HG03575 (cell line): ENCODE measurements around the gene NFYB.
"Not testable (repeated sequence)": the region's sequence is repeated elsewhere in the genome, so short reads cannot be mapped to it uniquely, and the experiment has no call there.

Experiments
- ATAC-seq: cut with Tn5 transposase; IDR thresholded peaks from one replicate; pipeline ENCODE4 v1.9.1; 2021; ENCODE audit not compliant: unreplicated experiment, insufficient number of reproducible peaks, low FRiP score; ENCODE audit errors: extremely low read depth

The NFYB gene

GRCh38 chr12:104164634-104165033 is 26.6 kb upstream of the NFYB start:
- ATAC-seq = no peak

- ATAC-seq = no peak
Measured at GRCh38 chr12:104163631-104164030, 25.6 kb upstream of the NFYB start.

GRCh38 chr12:104163028-104163427 is 25.0 kb upstream of the NFYB start:
- not testable (repeated sequence) for ATAC-seq

GRCh38 chr12:104155711-104156555 is 17.9 kb upstream of the NFYB start:
- ATAC-seq = no peak

GRCh38 chr12:104154806-104155205 is 16.8 kb upstream of the NFYB start:
- no peak for ATAC-seq

- ATAC-seq = no peak
Measured at GRCh38 chr12:104154286-104154685, 16.3 kb upstream of the NFYB start.

- no peak for ATAC-seq
Measured at GRCh38 chr12:104152685-104153241, 14.8 kb upstream of the NFYB start.

- ATAC-seq = no peak
Measured at GRCh38 chr12:104150416-104150815, 12.4 kb upstream of the NFYB start.

GRCh38 chr12:104147346-104147745 is 9.3 kb upstream of the NFYB start:
- no peak for ATAC-seq

GRCh38 chr12:104143918-104144317 is 5.9 kb upstream of the NFYB start:
- no peak for ATAC-seq

- no peak for ATAC-seq
Measured at GRCh38 chr12:104143002-104143401, 5.0 kb upstream of the NFYB start.

- no peak for ATAC-seq
Measured at GRCh38 chr12:104142543-104142942, 4.5 kb upstream of the NFYB start.

GRCh38 chr12:104138797-104139152 is 765 bp upstream of the NFYB start:
- no peak for ATAC-seq

GRCh38 chr12:104137001-104137901 is 759 bp downstream of the NFYB start:
- ATAC-seq = no peak

GRCh38 chr12:104136577-104136976 is 1.4 kb downstream of the NFYB start:
- ATAC-seq = no peak

GRCh38 chr12:104134882-104135281 is 3.1 kb downstream of the NFYB start:
- ATAC-seq = no peak

GRCh38 chr12:104133866-104134265 is 4.1 kb downstream of the NFYB start:
- ATAC-seq = no peak

GRCh38 chr12:104133321-104133720 is 4.7 kb downstream of the NFYB start:
- ATAC-seq = no peak

- no peak for ATAC-seq
Measured at GRCh38 chr12:104132351-104132956, 5.6 kb downstream of the NFYB start.
